DND-41 (cell line): ENCODE measurements around the gene FBXL19.

Experiments
- ATAC-seq: fragments of 200-7000 bp; cut with Tn5 transposase; 3 replicates; pipeline ENCODE4 v1.9.1; 2021; ENCODE audit warnings: low read depth; ENCODE audit not compliant: insufficient read depth
- DNase-seq: peaks from one replicate; pipeline ENCODE4 v3.0.0-alpha.2; 2020
- H2AFZ ChIP-seq: 2 replicates; pipeline ENCODE4 v1.6.0; 2012; ENCODE audit warnings: low read depth, low read length
- H3K27ac ChIP-seq: 2 replicates; pipeline ENCODE4 v1.5.1; 2012; ENCODE audit warnings: low read length, inconsistent platforms
- H3K27me3 ChIP-seq: fragments of 200-600 bp; sonication (generic); 2 replicates; pipeline ENCODE4 v1.6.0; 2012; ENCODE audit warnings: low read length, mild to moderate bottlenecking, inconsistent platforms; ENCODE audit not compliant: insufficient read depth, poor library complexity
- H3K36me3 ChIP-seq: 2 replicates; pipeline ENCODE4 v1.5.1; 2012; ENCODE audit warnings: low read length, inconsistent platforms; ENCODE audit not compliant: insufficient read depth
- H3K4me1 ChIP-seq: 2 replicates; pipeline ENCODE4 v1.5.1; 2012; ENCODE audit warnings: mild to moderate bottlenecking, low read length; ENCODE audit not compliant: insufficient read depth
- H3K4me2 ChIP-seq: 2 replicates; pipeline ENCODE4 v1.6.0; 2012; ENCODE audit warnings: mild to moderate bottlenecking, moderate library complexity, low read length, inconsistent platforms; ENCODE audit not compliant: insufficient read depth
- H3K4me3 ChIP-seq, 2 experiments: fragments of 200-600 bp in 1 of 2; shearing (Covaris generic) in 1 of 2; 2 replicates each; pipeline ENCODE4 v1.5.1; 2012 to 2016; ENCODE audit warnings: inconsistent platforms in 2 of 2, low read length in 2 of 2, mild to moderate bottlenecking in 2 of 2, low read depth in 1 of 2, moderate library complexity in 1 of 2
- H3K79me2 ChIP-seq: 2 replicates; pipeline ENCODE4 v1.6.0; 2012; ENCODE audit warnings: low read length, inconsistent platforms; ENCODE audit not compliant: insufficient read depth
- H3K9ac ChIP-seq: 2 replicates; pipeline ENCODE4 v1.6.0; 2012; ENCODE audit warnings: low read depth, mild to moderate bottlenecking, inconsistent platforms, low read length, moderate library complexity
- H3K9me3 ChIP-seq: 2 replicates; pipeline ENCODE4 v1.5.1; 2012; ENCODE audit warnings: low read length, moderate library complexity, mild to moderate bottlenecking, inconsistent platforms; ENCODE audit not compliant: insufficient read depth, severe bottlenecking
- H4K20me1 ChIP-seq: 2 replicates; pipeline ENCODE4 v1.6.0; 2012; ENCODE audit warnings: low read length; ENCODE audit not compliant: insufficient read depth
- CTCF ChIP-seq: IDR thresholded peaks from 2 replicates; pipeline ENCODE4 v1.5.1; 2012; ENCODE audit warnings: borderline replicate concordance, low read length, moderate library complexity, mild to moderate bottlenecking; ENCODE audit not compliant: poor library complexity, severe bottlenecking; ENCODE audit errors: extremely low read depth
- EZH2 ChIP-seq: IDR thresholded peaks from 3 replicates; pipeline ENCODE4 v1.6.1; 2012; ENCODE audit warnings: borderline replicate concordance, low read depth, mild to moderate bottlenecking, moderate library complexity, low read length, inconsistent platforms; ENCODE audit not compliant: severe bottlenecking

The FBXL19 gene

GRCh38 chr16:30923554-30924075 lies at the start of gene FBXL19:
TSS of gene FBXL19 (plus strand) at chr16:30923572. CDS start at chr16:30925755, 2,183 bp downstream.
- peaks cover 31% of the 10 kb centered on the region for H3K79me2 ChIP-seq
- peak within 1 kb of the TSS; percentile 48 to 80; a peak in 3 of 4 replicates for H3K4me3 ChIP-seq
- ATAC-seq (peak; percentile 6), DNase-seq (no peak)
- peak within 1 kb of the TSS; percentile 81 for H2AFZ ChIP-seq
- H3K9ac ChIP-seq: peak within 1 kb of the TSS; percentile 73
- H3K4me1 ChIP-seq: peaks cover 49% of the 10 kb centered on the region
- peak within 1 kb of the TSS; percentile 95 for H3K27ac ChIP-seq
- peaks cover 18% of the 10 kb centered on the region for H4K20me1 ChIP-seq
- H3K27me3 ChIP-seq: no peaks in the 10 kb centered on the region
- TF ChIP-seq CTCF (no peak), EZH2 (no peak)
- H3K9me3 ChIP-seq: no peaks in the 10 kb centered on the region
- H3K4me2 ChIP-seq: peak within 1 kb of the TSS; percentile 91
- peaks cover 34% of the 10 kb centered on the region for H3K36me3 ChIP-seq

GRCh38 chr16:30874244-30874820 lies 49.0 kb upstream of the FBXL19 start:
- H3K27me3 ChIP-seq: no peaks in the 10 kb centered on the region
- no peaks in the 10 kb centered on the region for H4K20me1 ChIP-seq
- H2AFZ ChIP-seq: peak overlapping the region; percentile 96
- DNase-seq (no peak), ATAC-seq (no peak)
- H3K9ac ChIP-seq: peak overlapping the region; percentile 83
- peak overlapping the region; percentile 93 for H3K27ac ChIP-seq
- peaks cover 26% of the 10 kb centered on the region for H3K4me1 ChIP-seq
- H3K36me3 ChIP-seq: peaks cover 6% of the 10 kb centered on the region; the same call in 1 of the 2 replicates
- TF ChIP-seq CTCF (peak; percentile 0), EZH2 (no peak)
- no peaks in the 10 kb centered on the region for H3K9me3 ChIP-seq
- peak overlapping the region; percentile 76 for H3K4me2 ChIP-seq
- peaks cover 44% of the 10 kb centered on the region for H3K79me2 ChIP-seq
- H3K4me3 ChIP-seq: peak overlapping the region; percentile 48 to 83

- H3K4me2 ChIP-seq: peak overlapping the region; percentile 76
- no peaks in the 10 kb centered on the region for H3K9me3 ChIP-seq
- H3K36me3 ChIP-seq: peaks cover 6% of the 10 kb centered on the region; the same call in 1 of the 2 replicates
- ATAC-seq (peak; percentile 88), DNase-seq (peak; percentile 93)
- peak overlapping the region; percentile 93 for H3K27ac ChIP-seq
- no peaks in the 10 kb centered on the region for H3K27me3 ChIP-seq
- peak overlapping the region; percentile 96 for H2AFZ ChIP-seq
- H3K4me1 ChIP-seq: peaks cover 26% of the 10 kb centered on the region
- no peaks in the 10 kb centered on the region for H4K20me1 ChIP-seq
- TF ChIP-seq CTCF (peak; percentile 3), EZH2 (no peak)
- H3K4me3 ChIP-seq: peak overlapping the region; percentile 48 to 83
- H3K9ac ChIP-seq: peak overlapping the region; percentile 83
- peaks cover 45% of the 10 kb centered on the region for H3K79me2 ChIP-seq
Observed at GRCh38 chr16:30874821-30875717, 48.3 kb upstream of the FBXL19 start.
